ENCODE results near the gene CARS2.

Gene CARS2

GRCh38 chr13:110638257-110638656, 67.7 kb downstream of the CARS2 start:
- Histone ChIP-seq H3K4me1 (peaks cover 16% of the 10 kb centered on the region), H3K27me3 (no peaks in the 10 kb centered on the region), H3K36me3 (peaks cover 87% of the 10 kb centered on the region), H3K9me3 (no peaks in the 10 kb centered on the region), H3K4me3 (ENCODE audit: low read depth, low read length) (no peak overlapping the region)
- no peak for DNase-seq
- TF ChIP-seq, protein P1, sequence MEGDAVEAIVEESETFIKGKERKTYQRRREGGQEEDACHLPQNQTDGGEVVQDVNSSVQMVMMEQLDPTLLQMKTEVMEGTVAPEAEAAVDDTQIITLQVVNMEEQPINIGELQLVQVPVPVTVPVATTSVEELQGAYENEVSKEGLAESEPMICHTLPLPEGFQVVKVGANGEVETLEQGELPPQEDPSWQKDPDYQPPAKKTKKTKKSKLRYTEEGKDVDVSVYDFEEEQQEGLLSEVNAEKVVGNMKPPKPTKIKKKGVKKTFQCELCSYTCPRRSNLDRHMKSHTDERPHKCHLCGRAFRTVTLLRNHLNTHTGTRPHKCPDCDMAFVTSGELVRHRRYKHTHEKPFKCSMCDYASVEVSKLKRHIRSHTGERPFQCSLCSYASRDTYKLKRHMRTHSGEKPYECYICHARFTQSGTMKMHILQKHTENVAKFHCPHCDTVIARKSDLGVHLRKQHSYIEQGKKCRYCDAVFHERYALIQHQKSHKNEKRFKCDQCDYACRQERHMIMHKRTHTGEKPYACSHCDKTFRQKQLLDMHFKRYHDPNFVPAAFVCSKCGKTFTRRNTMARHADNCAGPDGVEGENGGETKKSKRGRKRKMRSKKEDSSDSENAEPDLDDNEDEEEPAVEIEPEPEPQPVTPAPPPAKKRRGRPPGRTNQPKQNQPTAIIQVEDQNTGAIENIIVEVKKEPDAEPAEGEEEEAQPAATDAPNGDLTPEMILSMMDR (IDR thresholded peaks at IDR 0.05; ENCODE audit: low read depth, low read length), result no peak

DNA sequence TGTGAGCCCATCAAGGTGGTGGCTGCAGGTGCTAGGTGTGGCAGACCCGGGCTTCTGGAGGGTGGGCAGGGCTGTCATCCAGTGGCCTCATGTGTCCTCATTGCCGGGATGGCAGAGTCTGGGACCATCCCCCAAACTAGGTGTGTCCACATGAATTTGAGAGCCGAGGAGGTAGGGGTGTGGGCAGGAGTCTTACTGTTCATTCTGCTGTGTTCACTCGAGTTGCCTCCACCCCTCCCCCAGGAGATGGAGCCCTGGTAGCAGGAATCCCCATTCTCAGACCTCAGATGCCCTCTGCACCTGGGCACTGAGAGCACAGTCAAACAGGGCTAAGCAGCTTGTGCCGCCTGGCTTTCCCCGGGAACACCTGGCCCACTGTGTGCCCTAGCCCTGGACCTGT, 68.2 kb downstream of the CARS2 start:
- H3K36me3 ChIP-seq, result peaks cover 83% of the 10 kb centered on the region
- TF ChIP-seq, protein P1 (IDR thresholded peaks at IDR 0.05; ENCODE audit: low read depth, low read length), result no peak
- no peak for DNase-seq

DNA sequence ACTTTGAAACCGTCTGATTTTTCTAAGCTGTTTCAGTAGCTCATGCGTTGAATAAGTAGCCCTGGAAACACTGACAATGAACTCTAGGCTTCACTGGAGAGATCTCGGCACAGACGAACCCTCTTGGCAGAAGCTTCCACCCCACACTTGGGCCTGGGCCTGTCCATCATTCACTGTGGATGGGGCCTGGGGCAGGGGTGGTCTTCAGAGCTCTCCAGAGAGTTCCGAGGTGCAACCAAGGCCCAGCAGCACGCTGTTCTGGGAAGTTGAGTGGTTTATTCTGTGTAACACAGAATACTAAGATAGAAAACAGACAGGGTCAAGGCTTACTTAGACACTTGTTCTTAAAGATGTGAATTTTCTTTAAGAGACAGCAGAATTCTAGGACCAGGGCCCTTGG, 68.6 kb downstream of the CARS2 start:
- TF ChIP-seq, protein P1 (IDR thresholded peaks at IDR 0.05; ENCODE audit: low read depth, low read length), result no peak

More for the DNA sequence above, 68.2 kb downstream of the CARS2 start:
- Histone ChIP-seq H3K4me3 (ENCODE audit: low read depth, low read length) (no peak overlapping the region), H3K27me3 (no peaks in the 10 kb centered on the region), H3K9me3 (no peaks in the 10 kb centered on the region), H3K4me1 (peaks cover 16% of the 10 kb centered on the region)

DNA sequence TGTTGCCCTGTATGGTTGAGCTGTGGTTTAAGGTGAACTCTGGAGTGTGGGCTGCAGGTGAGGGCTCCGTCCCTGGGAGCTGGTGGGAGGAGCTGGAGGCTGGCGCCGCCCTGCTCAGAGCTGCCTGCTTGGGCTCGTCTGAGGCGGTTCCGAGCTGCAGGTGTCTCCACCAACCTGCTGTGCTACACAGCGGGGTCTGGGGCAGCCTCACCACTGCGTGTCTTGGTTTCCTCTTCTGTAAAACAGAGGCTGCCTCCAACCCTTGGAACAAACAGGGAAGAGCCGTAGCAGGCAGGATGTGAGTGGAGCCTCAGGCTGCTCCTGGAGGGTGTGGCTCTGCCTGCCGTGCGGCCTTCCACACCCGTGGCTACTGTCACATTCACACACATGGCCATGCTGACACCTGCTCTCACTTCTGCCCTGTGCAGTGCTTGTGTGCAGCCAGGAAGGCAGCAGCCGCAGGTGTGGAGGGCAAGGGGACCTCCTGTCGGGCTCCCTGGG, 69.2 kb downstream of the CARS2 start:
- peaks cover 16% of the 10 kb centered on the region for H3K4me1 ChIP-seq
- H3K36me3 ChIP-seq, result peaks cover 73% of the 10 kb centered on the region
- H3K9me3 ChIP-seq, result no peaks in the 10 kb centered on the region
- H3K27me3 ChIP-seq, result no peaks in the 10 kb centered on the region
- no peak for DNase-seq
- H3K4me3 ChIP-seq (ENCODE audit: low read depth, low read length), result no peak overlapping the region
- TF ChIP-seq, protein P1 (IDR thresholded peaks at IDR 0.05; ENCODE audit: low read depth, low read length), result no peak

More for the DNA sequence above, 68.6 kb downstream of the CARS2 start:
- no peak overlapping the region for H3K4me3 ChIP-seq (ENCODE audit: low read depth, low read length)
- DNase-seq, result no peak
- peaks cover 16% of the 10 kb centered on the region for H3K4me1 ChIP-seq
- no peaks in the 10 kb centered on the region for H3K27me3 ChIP-seq
- no peaks in the 10 kb centered on the region for H3K9me3 ChIP-seq
- H3K36me3 ChIP-seq, result peaks cover 79% of the 10 kb centered on the region

DNA sequence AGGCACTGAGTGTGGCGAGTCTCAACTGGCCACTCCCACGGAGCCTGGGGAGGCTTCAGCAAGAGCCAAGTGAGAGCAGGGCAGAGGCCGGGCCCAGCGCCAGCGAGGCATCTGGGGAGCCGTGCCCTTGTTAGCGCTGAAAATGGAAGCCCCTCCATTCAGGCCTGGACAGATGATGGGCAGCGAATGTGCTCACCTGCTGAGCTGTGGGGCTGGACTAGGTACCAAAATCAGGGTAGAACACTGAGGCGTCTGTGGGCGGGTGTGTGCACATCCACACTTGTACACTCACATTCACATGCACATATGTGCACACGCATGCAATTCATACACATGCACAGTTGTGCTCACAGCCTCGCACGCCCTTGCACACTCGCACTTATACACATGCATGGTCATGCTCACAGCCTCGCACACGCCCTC, 69.9 kb downstream of the CARS2 start:
- Histone ChIP-seq H3K27me3 (no peaks in the 10 kb centered on the region), H3K36me3 (peaks cover 74% of the 10 kb centered on the region), H3K4me1 (peaks cover 11% of the 10 kb centered on the region), H3K9me3 (no peaks in the 10 kb centered on the region), H3K4me3 (ENCODE audit: low read depth, low read length) (no peak overlapping the region)
- TF ChIP-seq, protein P1 (IDR thresholded peaks at IDR 0.05; ENCODE audit: low read depth, low read length), result no peak
- DNase-seq, result no peak

- peaks cover 76% of the 10 kb centered on the region for H3K36me3 ChIP-seq
- no peak for DNase-seq
- H3K4me3 ChIP-seq (ENCODE audit: low read depth, low read length), result no peak overlapping the region
- peaks cover 7% of the 10 kb centered on the region for H3K4me1 ChIP-seq
- H3K9me3 ChIP-seq, result no peaks in the 10 kb centered on the region
- TF ChIP-seq, protein P1 (IDR thresholded peaks at IDR 0.05; ENCODE audit: low read depth, low read length), result no peak
- H3K27me3 ChIP-seq, result no peaks in the 10 kb centered on the region
Measured at GRCh38 chr13:110635405-110636002, 70.4 kb downstream of the CARS2 start.
